Suprapubic skin (tissue), 4 donors: ENCODE data around the gene NANOS3. TPM values are rescaled to one million over a fixed set of nuclear protein-coding genes. Genes with fewer than 3 reads are reported as not detected.

Experiments
- DNase-seq, 2 donors: peaks; one replicate each; pipeline ENCODE4 v3.0.0-alpha.2; 2019; ENCODE audit warnings: low spot score in 2 of 2
- H3K27ac ChIP-seq: fragments of 200-600 bp; sonication (generic); one replicate; pipeline ENCODE4 v1.5.1; 2019
- H3K27me3 ChIP-seq: fragments of 200-600 bp; sonication (generic); one replicate; pipeline ENCODE4 v1.5.1; 2019
- H3K36me3 ChIP-seq: fragments of 200-600 bp; sonication (generic); one replicate; pipeline ENCODE4 v1.5.1; 2019
- H3K4me1 ChIP-seq: fragments of 200-600 bp; sonication (generic); one replicate; pipeline ENCODE4 v1.5.1; 2019
- H3K4me3 ChIP-seq: fragments of 200-600 bp; sonication (generic); one replicate; pipeline ENCODE4 v1.5.1; 2019; ENCODE audit warnings: mild to moderate bottlenecking
- H3K9me3 ChIP-seq: fragments of 200-600 bp; sonication (generic); one replicate; pipeline ENCODE4 v1.5.1; 2019
- EP300 ChIP-seq: sonication (generic); formaldehyde crosslinking; IDR thresholded peaks from one replicate; pipeline ENCODE4 v1.6.1; 2017; ENCODE audit warnings: antibody characterized with exemption
- POLR2A ChIP-seq, 2 donors: fragments of 450-650 bp; IDR thresholded peaks; one replicate each; pipeline ENCODE4 v1.6.1; 2017; ENCODE audit warnings: antibody characterized with exemption in 2 of 2, mild to moderate bottlenecking in 2 of 2, moderate library complexity in 2 of 2
- POLR2AphosphoS5 ChIP-seq, 3 donors: sonication (generic); formaldehyde crosslinking; IDR thresholded peaks; one replicate each; pipeline ENCODE4 v1.6.1; 2017; ENCODE audit warnings: antibody characterized with exemption in 3 of 3
- WGBS: methylation state at CpG from one replicate; pipeline ENCODE4 v1.1.5; 2018; 5-methylcytosine and 5-hydroxymethylcytosine counted together
- total RNA-seq, 4 donors: library from RNA; depleted of rRNA; stranded (reverse); fragments of >200 nt; gene quantifications; one replicate each; pipeline ENCODE4 v1.1.0, GENCODE V29; 2016
- TF ChIP-seq, protein P1 (sequence below), 2 donors: fragments of 200-600 bp in 1 of 2; fragments of 450-650 bp in 1 of 2; sonication (generic) in 1 of 2; IDR thresholded peaks; one replicate each; pipeline ENCODE4 v1.5.1; 2016 to 2019; ENCODE audit warnings: antibody characterized with exemption in 2 of 2, mild to moderate bottlenecking in 1 of 2, moderate library complexity in 1 of 2

Gene NANOS3
- total RNA-seq, 4 donors from 2014 or later, result not detected

DNA sequence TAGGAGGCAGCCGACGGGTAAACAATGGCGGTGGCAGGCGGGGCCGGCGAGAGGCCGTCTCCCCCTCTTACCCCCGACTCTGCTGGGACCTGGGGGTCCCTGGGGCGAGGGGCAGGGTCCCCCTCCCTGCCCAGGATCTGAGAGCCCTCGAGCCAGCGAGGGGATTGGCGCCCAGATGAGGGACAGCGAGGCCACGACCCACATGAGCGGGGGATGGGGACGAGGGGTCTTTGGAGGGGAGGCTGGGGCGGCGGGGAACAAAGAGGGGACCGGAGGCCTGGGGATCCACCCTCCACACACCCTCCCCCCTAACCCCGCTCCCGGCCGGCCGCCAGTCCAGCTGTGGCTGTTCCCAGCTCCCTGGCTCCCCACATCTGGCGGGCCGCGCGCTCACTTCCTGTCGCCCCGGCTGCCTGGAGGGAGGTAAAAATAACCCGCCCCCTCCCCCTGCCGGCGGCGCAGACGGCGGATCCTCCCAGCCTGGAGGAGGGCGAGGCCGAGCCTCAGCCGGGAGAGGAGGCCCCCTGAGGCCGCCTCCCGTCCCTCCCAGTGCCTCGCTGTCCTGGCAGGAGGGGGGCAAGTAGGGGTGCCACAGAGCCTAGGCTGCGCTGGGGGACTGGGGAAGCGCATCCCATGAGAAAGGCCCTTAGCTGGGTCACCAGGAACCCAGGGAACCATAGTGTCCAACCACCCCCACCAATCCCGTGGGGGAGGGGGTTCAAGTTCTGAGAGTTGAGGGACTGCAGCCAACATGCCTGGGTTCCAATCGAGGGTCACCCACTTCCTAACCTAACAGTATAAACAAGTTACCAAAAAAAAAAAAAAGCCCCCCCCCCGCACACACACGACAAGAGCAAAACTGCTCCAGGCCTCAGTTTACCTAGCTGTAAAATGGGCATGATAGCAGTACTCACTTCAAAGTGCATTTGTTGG lies 29.3 kb upstream of the NANOS3 start:
- DNase-seq, result peak; percentile 98
- H3K36me3 ChIP-seq, result no peaks in the 10 kb centered on the region
- peak overlapping the region; percentile 60 for H3K4me3 ChIP-seq
- TF ChIP-seq POLR2AphosphoS5 (IDR thresholded peaks at IDR 0.05) (peak; percentile 71 to 91 (median 75)), POLR2A (IDR thresholded peaks at IDR 0.05) (peak in 1 of 2 donors; percentile 87), EP300 (no peak)
- TF ChIP-seq, protein P1, sequence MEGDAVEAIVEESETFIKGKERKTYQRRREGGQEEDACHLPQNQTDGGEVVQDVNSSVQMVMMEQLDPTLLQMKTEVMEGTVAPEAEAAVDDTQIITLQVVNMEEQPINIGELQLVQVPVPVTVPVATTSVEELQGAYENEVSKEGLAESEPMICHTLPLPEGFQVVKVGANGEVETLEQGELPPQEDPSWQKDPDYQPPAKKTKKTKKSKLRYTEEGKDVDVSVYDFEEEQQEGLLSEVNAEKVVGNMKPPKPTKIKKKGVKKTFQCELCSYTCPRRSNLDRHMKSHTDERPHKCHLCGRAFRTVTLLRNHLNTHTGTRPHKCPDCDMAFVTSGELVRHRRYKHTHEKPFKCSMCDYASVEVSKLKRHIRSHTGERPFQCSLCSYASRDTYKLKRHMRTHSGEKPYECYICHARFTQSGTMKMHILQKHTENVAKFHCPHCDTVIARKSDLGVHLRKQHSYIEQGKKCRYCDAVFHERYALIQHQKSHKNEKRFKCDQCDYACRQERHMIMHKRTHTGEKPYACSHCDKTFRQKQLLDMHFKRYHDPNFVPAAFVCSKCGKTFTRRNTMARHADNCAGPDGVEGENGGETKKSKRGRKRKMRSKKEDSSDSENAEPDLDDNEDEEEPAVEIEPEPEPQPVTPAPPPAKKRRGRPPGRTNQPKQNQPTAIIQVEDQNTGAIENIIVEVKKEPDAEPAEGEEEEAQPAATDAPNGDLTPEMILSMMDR (IDR thresholded peaks at IDR 0.05), result peak in 1 of 2 donors; percentile 26
- H3K27ac ChIP-seq, result peak overlapping the region; percentile 100
- H3K4me1 ChIP-seq, result peaks cover 92% of the 10 kb centered on the region
- no peaks in the 10 kb centered on the region for H3K27me3 ChIP-seq
- H3K9me3 ChIP-seq, result no peaks in the 10 kb centered on the region
- WGBS, result 9% methylated on average over 12 of the region's 47 CpGs

DNA sequence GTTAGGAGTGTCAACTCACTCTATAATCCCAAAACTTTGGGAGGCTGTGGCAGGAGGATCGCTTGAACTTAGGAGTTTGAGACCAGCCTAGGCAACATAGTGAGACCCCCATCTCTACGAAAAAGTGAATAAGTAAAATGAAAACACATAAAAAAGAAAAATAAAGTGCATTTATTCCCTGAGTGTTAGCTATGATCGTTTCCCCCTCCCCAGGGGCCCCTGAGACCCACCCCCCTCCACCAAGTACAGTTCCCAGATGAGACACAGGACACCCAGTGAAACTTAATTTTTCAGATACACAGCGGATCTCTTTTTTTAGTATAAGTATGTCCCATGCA lies 28.6 kb upstream of the NANOS3 start:
- Histone ChIP-seq H3K27ac (peak overlapping the region; percentile 100), H3K36me3 (no peaks in the 10 kb centered on the region), H3K4me1 (peaks cover 87% of the 10 kb centered on the region), H3K4me3 (no peak overlapping the region), H3K9me3 (no peaks in the 10 kb centered on the region), H3K27me3 (no peaks in the 10 kb centered on the region)
- TF ChIP-seq EP300, result no peak
- no peak for TF ChIP-seq POLR2AphosphoS5 (IDR thresholded peaks at IDR 0.05)
- no peak for TF ChIP-seq POLR2A (IDR thresholded peaks at IDR 0.05)
- TF ChIP-seq, protein P1 (IDR thresholded peaks at IDR 0.05), result no peak
- no peak for DNase-seq
- 72% methylated on average over 4 of the region's 4 CpGs for WGBS

DNA sequence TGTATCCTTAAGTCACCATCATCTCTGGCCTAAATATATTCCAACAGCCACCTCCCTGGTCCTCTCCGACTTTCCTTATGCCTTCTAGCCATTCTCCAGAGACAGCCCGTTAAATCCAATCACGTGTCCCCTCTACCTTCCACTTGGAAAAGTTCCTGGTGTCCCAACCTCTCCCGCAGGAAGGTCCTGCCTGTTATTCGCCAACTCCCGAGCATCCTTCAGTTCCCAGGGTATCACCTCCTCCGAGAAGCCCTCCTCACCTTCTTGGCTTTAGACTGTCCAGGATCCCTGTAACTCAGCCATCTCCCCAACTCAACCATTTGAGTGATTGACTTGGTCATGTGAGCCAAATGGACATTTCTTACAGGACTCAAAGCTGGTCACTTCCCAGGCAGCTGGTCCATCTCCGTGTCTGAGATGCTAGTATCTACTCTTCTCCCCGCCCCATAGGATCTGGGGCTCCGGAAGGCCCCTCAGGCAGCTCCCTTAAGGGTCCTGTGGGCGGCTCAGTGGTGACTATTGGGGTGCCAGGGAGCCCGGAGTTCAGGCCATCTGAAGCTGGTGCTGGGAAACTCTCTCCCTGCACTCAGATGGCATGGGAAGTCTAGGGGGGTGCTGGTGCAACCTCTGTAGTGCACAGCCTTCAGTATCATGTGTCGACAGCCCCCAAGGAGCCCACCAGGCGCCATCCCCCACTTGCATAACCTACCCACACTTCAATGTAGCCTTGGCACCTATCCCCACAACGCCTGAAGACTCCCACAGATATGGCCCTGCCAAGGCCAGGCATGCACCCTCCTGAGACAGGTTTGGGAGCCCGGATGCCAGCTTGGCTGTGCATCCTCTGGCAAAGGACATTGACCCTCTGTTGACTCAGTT lies 27.9 kb upstream of the NANOS3 start:
- WGBS, result 53% methylated on average over 14 of the region's 16 CpGs
- DNase-seq, result peak in 1 of 2 donors; percentile 76
- Histone ChIP-seq H3K27me3 (no peaks in the 10 kb centered on the region), H3K4me3 (no peak overlapping the region), H3K4me1 (peaks cover 80% of the 10 kb centered on the region), H3K9me3 (no peaks in the 10 kb centered on the region), H3K36me3 (no peaks in the 10 kb centered on the region), H3K27ac (peak overlapping the region; percentile 100)
- TF ChIP-seq POLR2A (IDR thresholded peaks at IDR 0.05), result no peak

DNA sequence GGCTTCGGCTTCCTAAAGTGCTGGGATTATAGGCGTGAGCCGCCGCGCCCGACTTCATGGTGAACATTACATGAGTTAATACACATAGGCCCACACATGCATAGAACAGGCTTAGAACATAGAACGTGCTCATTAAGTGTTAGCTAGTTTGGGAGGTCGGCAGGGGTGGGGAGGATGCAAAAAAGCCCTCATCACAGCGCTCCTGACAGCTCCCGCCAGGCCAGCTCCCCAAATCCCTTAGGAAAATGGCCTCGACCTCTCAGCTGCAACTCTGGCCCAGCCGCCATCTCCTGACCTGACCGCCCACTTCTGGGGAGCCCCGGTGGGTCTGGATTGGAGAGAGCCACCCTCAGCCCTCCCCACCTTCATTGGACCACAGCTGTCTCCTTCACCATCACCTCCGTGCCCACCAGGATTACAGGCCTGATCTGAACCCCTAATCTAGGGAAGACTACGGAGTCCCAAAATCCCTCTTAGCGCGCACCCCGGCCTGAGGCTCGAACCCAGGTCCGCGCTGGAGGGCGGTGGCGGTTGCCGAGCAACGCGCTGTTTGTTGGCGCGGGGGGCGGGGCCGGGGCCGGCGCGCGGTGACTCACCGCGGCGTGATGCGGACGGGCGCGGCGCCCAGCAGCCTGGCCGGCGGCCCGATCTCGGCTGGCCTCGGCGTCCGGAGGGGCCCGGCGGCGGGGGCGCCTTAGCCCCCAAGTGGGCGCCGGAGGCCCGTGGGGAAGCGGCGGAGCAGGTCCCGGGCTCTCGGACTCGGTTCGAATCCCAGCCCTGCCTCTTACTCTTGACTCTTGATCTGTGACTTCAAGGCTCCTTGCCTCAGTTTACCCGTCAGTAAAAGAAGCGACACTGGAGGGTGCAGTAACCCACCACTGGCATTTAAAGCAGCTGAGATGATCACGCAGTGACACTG lies 26.7 kb upstream of the NANOS3 start:
- Histone ChIP-seq H3K9me3 (no peaks in the 10 kb centered on the region), H3K4me1 (peaks cover 68% of the 10 kb centered on the region), H3K36me3 (no peaks in the 10 kb centered on the region), H3K4me3 (peak overlapping the region; percentile 45), H3K27ac (peak overlapping the region; percentile 100), H3K27me3 (no peaks in the 10 kb centered on the region)
- TF ChIP-seq POLR2A (IDR thresholded peaks at IDR 0.05), result peak in 1 of 2 donors; percentile 53
- TF ChIP-seq, protein P1 (IDR thresholded peaks at IDR 0.05), result no peak
- no peak for TF ChIP-seq EP300
- TF ChIP-seq POLR2AphosphoS5 (IDR thresholded peaks at IDR 0.05), result peak in 1 of 3 donors; percentile 10
- 35% methylated on average over 22 of the region's 66 CpGs for WGBS
- peak in 1 of 2 donors; percentile 88 for DNase-seq
